Stimulated activated naive CD4-positive, alpha-beta T cell treated with Interleukin-2 at 50 U/mL for 16 hours (primary cell): Measurements from ENCODE around the gene STXBP2.

Source experiments
- DNase-seq: peaks from one replicate; lab custom pipeline; 2025; lab: John Stamatoyannopoulos, UW

STXBP2 gene

GRCh38 chr19:7650148-7650547 is 13.2 kb downstream of the STXBP2 start:
- no peak for DNase-seq

GRCh38 chr19:7652061-7652641 is 15.2 kb downstream of the STXBP2 start:
- peak; percentile 78 for DNase-seq

- no peak for DNase-seq
Observed at GRCh38 chr19:7654401-7654800, 17.5 kb downstream of the STXBP2 start.

- no peak for DNase-seq
Observed at GRCh38 chr19:7655581-7655980, 18.7 kb downstream of the STXBP2 start.

GRCh38 chr19:7657131-7657751 is 20.3 kb downstream of the STXBP2 start:
- DNase-seq = peak; percentile 12

- peak; percentile 17 for DNase-seq
Observed at GRCh38 chr19:7658219-7658686, 21.3 kb downstream of the STXBP2 start.

- no peak for DNase-seq
Observed at GRCh38 chr19:7661744-7662538, 25.0 kb downstream of the STXBP2 start.

GRCh38 chr19:7662657-7663056 is 25.7 kb downstream of the STXBP2 start:
- no peak for DNase-seq

- no peak for DNase-seq
Observed at GRCh38 chr19:7663706-7664105, 26.8 kb downstream of the STXBP2 start.

GRCh38 chr19:7665076-7665475 is 28.2 kb downstream of the STXBP2 start:
- no peak for DNase-seq

GRCh38 chr19:7668842-7669241 is 31.9 kb downstream of the STXBP2 start, which contains the start of gene RETN:
TSS of gene RETN (plus strand) at chr19:7669049. CDS start at chr19:7669327, 278 bp downstream.
- no peak for DNase-seq

GRCh38 chr19:7669641-7670040 is 32.7 kb downstream of the STXBP2 start:
- DNase-seq = no peak

GRCh38 chr19:7670150-7670783 is 33.4 kb downstream of the STXBP2 start:
- DNase-seq = no peak

GRCh38 chr19:7670790-7671189 is 33.9 kb downstream of the STXBP2 start:
- no peak for DNase-seq

GRCh38 chr19:7672522-7672921 is 35.6 kb downstream of the STXBP2 start:
- DNase-seq = no peak

GRCh38 chr19:7674010-7675005 is 37.4 kb downstream of the STXBP2 start:
- DNase-seq = peak; percentile 6

GRCh38 chr19:7676376-7676775 is 39.5 kb downstream of the STXBP2 start:
- DNase-seq = no peak

GRCh38 chr19:7676854-7677253 is 39.9 kb downstream of the STXBP2 start, which contains the start of gene MCEMP1:
TSS of gene MCEMP1 (plus strand) at chr19:7677090. CDS start at chr19:7677121, 31 bp downstream.
- DNase-seq = no peak

GRCh38 chr19:7677669-7678311 is 40.9 kb downstream of the STXBP2 start:
- DNase-seq = no peak

- DNase-seq = peak; percentile 77
Observed at GRCh38 chr19:7678971-7679751, 42.3 kb downstream of the STXBP2 start.
